IPS-NIHi7 (cell line): Measurements from ENCODE around the gene RAVER2.
"Not testable (repeated sequence)": the region's sequence is repeated elsewhere in the genome, so short reads cannot be mapped to it uniquely, and the experiment has no call there.

Experiments used
- DNase-seq: peaks from one replicate; pipeline ENCODE4 v3.0.0; 2012; ENCODE audit warnings: mixed read lengths; ENCODE audit errors: extremely low spot score

Gene RAVER2

DNA sequence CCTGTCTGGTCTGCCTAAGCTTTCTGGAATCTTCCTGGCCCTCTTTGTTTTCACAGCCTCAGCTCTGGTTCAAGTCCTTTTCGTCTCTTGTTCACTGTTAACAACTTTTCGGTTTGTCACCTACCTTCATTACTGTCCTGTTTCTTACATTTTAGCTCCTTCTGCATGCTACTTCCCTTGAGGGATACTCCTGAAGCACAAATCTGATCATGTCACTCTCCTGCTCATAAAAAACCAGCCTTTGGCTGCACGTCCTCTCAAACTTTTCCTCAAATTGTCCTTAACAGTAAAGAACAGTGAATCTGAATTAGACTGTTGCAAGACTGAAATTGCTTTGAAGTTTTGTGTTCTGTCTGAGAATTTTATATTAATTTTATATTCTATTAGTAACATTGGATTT is 3.3 kb downstream of the RAVER2 start:
- DNase-seq: no peak

DNA sequence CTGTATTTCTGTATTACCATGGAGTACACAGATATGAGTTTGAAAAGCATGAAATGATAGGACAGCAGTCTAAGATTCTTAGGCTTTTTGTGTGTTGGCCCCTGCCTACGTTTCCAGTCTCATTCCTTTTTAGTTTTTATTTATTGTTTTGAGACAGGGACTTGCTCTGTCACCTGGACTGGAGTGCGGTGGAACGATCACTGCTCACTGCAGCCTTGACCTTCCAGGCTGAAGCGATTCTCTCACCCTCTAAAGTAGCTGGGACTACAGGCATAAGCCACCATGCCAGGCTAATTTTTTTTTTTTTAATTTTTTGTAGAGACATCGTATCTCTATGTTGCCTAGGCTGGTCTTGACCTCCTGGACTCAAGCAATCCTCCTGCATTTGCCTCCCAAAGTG is 3.8 kb downstream of the RAVER2 start:
- DNase-seq: no peak

DNA sequence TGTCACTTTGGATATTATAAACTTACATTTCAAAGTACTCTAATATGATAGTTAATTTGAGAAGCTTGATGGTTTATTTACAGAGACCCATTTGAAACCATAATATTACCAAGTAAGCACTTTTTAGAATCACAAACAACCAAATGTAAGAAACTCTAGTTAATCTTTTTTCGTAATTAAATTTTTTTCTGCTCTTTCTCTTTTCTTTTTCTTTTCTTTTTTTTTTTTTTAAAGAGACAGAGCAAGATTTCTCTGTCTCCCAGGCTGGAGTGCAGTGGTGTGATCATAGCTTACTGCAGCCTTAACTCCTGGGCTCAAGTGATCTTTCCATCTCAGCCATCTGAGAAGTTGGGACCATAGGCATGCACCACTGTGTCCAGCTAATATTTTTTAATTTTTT is 5.2 kb downstream of the RAVER2 start:
- DNase-seq: no peak

DNA sequence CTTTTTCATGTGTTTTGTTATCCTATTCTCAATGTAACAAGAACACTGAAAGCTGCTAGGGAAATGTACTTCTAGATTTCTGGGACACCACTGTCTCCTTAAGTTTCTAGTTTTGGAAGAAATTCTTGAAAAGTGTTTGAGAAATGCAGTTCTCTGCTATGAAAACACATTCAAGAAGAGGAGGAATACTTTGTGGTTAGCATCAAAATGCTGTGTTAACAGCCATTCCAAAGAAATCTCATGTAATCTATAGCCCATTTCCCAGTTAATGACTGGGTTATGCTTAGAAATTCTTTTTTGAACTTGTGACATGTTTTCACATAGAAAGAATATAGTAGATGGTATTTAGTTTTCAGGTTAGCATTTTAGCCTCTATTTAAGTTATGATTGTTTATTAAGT is 6.0 kb downstream of the RAVER2 start:
- DNase-seq: no peak

DNA sequence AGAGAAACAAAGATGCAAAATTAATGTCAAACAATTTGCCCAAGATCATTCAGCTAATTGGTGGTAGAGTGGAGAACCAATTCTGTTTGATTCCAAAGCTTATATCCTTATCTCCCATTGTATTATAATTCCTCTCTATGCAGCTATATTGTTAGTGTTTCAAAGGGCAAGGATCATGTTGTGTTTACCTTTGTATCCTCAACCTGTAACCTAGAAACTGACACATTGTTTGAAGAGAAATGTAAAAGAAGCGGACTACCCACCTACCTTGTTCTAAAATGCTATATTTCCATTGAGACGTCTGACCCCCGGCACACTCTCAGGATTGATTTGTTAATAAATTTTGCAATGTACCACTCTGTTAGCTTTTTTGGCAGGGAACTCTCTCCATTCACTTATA is 9.3 kb downstream of the RAVER2 start:
- DNase-seq: no peak

DNA sequence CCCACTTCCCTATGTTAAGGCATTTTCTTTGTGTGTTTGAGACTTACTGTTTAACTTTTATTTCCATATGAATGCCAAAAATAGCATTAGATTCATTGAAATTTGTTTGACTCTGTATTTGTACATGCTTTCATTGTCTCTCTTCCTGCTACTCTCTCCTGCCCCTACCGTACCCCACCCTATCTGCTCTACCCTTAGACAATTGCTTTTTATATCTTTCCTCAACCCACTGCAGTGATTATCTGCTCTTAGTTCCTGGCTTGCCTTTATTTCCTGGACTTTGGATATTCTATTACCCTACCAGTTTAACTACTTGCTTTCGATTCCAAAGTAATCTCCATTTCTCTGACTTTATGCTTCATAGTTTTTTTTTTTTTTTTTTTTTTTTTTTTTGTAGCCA is 10.5 kb downstream of the RAVER2 start:
- DNase-seq: no peak

DNA sequence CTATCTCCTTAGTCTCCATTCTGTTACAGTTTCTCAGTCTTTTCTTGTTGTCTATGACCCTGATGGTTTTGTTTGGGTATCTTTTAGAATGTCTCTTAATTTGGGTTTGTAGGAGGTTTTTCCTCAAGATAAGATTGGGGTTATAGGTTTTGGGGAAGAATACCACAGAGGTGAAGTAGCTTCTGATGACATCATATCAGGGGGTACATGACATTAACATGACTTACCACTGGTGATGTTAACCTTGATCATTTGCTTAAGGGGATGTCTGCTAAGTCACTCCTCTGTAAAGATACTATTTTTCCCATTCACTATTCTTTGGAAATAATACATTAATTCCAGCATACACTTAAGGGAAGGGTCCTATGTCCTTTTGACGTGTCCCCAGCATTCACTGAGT is 11.9 kb downstream of the RAVER2 start:
- no peak for DNase-seq

DNA sequence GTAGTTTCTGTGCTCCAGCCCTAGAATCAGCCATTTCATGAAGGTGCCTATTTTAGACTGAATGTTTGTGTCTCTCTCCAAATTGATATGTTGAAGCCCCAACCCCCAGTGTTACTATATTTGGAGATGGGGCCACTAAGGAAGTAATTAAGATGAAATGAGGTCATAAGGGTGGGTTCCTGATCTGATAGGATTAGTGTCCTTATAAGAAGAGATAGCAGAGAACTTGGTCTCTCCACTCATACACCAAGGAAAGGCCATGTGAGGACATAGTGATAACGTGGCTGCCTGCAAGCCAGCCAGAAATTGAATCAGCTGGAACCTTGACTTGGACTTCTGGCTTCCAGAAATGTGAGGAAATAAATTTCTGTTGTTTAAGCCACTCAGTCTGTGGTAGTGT is 12.3 kb downstream of the RAVER2 start:
- DNase-seq: no peak

DNA sequence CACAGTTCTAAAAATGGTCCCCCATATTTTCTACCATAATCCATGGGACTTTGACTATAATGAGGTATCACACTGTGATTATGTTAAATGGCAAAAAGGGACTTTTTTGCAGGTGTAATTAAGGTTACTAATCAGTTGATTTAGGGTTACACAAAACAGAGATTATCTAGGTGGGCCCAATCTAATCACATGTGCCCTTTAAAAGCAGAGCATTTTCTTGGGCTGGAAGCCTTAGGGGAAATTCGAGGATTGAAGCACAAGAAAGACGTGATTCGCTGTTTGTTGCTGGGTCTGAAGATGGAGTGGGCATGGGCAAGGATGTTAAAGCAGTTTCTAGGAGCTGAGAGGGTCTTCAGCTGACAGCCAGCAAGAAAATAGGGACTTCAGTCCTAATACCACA is 13.4 kb downstream of the RAVER2 start:
- DNase-seq: no peak

DNA sequence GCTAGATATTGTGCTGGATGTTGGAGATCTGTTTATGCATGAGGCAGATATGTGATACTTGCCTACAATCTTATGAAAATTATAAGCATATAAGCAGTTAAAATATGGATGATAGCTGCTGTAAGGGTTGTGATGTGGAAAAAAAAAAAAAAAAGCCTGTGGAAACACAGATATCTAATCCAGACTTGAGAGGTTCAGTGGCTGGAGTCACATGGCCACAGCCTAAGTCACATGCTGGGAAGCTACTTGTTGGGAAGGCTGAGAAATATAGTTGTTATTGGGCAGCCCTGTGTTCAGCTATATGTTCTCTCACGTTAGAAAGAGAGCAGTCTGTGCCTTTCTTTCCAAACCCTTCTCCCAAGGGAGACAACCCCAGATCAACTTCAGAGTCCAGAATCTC is 15.1 kb downstream of the RAVER2 start:
- no peak for DNase-seq

DNA sequence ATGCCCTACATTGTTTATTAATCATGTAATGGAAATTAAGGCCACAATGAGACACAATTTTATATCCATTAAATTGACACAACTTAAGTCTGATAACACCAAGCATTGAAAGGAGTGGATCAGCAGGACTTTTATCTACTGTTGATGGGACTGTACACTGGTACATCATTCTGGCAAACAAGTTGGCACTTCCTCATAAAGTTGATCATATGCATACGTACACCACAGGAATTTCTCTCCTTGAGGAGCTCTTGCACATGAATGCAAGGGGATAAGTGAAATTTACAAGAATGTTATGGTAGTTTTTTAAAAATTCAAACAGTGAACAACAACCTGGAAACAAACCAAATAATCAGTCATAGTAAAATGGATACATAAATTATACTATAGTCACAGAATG is 20.1 kb downstream of the RAVER2 start:
- DNase-seq: no peak

DNA sequence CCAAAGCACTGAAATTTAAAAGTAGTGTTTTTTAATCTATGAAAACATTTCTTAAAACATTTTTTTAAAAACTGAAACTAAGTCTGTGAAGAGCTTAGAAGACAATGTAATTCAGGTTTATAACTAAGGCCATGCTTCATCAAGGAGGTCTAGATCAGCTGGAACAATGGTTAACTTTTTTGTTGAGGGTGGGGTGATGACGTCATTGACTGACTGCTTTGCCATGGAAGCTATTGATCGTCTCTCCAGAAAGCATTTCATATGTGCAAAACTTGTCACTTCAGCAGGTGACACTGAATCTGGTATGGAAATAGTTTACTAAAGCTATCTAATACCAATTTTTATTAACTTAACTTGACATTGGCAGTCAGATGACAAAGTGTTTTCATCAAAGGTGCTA is 21.0 kb downstream of the RAVER2 start:
- no peak for DNase-seq

DNA sequence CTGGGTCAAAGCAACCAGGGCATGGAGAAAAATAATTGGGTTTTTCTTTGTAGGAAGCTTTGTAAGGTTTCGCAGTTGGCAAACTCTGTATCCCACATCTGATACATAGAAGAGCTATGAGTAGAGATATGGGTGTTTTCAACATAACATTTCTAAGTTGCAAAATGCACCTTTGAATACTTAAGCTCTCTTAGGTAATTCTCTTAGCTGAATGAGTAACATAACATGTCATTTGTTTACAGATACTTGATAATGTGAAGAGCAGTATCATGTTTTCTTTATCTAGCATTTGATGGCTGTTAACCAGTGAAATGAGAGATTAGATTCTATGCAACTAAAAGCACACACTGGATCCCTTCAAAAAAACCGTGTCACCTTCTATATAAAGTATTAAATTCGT is 21.6 kb downstream of the RAVER2 start:
- no peak for DNase-seq

DNA sequence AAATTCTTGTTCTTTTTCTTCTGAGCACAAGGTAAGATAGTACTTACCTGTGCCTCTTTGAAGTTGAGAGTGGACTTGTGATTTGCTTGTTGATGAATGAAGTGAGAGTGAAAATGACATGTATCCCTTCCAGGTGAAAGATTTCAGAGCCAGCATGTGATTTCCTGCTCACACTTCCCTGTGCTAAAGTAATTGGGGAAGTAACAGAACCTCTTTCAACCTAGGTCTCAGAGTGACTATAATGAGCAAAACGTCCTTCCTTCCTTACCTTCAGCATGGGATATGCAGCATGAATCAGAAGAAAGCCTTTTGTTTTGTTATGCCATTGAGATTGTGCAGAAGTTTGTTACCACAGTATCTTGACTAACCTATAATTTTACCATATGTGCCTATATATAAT is 24.6 kb downstream of the RAVER2 start:
- no peak for DNase-seq

DNA sequence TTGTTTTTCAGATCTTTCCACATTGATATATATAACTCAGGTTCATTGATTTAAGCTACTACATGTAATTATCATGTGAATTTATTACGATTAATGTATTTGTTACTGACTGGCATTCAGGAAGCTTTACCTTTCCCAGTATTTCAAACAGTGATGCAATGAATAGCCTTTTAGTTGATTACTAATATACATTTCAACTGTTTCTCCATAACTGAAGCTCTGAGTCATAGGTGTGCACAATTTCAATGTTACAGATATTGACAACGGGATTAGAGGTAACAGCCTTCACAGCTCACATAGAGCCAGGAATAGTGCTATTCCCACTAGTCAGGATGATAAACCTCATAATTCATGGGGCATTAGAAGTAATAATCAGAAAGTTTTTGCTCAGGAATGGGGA is 25.1 kb downstream of the RAVER2 start:
- no peak for DNase-seq

DNA sequence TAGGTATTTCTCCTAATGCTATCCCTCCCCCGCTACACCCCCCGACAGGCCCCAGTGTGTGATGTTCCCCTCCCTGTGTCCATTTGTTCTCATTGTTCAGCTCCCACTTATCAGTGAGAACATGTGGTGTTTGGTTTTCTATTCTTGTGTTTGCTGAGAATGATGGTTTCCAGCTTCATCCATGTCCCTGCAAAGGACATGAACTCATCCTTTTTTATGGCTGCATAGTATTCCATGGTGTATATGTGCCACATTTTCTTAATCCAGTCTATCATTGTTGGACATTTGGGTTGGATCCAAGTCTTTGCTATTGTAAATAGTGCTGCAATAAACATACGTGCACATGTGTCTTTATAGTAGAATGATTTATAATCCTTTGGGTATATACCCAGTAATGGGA is 28.4 kb downstream of the RAVER2 start:
- DNase-seq: not testable (repeated sequence)

DNA sequence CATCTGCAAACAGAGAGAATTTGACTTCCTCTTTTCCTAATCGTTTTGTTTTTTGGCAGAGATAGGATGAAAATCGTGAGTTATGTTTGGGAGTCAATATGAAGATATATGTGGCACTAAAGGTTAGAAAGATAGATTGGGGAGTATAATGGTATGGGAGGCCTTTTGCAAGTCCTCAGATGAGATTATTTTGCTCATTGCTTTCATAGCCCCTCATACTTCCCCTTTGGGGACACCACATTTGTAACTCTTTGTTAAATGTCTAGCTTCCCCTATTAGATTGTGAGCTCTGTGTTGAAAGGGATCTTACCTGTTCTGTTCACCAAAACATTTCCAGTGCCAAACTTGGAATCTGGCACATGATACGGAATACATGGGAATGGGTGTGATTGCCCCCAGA is 30.2 kb downstream of the RAVER2 start:
- no peak for DNase-seq

DNA sequence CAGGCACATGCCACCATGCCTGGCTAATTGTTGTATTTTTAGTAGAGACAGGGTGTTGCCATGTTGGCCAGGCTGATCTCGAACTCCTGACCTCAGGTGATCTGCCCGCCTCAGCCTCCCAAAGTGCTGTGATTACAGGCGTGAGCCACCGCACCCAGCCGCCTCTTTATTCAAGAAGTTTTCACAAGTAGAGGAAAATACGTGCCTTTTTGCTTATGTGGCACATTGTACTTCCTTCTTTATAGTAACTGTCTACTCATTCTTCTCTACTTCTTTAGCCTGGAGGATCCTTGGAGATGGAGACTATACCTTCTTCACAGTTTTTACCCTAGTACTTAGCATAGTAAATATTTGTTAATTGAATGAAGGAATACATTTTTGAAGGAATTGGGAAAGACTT is 37.2 kb downstream of the RAVER2 start:
- not testable (repeated sequence) for DNase-seq

DNA sequence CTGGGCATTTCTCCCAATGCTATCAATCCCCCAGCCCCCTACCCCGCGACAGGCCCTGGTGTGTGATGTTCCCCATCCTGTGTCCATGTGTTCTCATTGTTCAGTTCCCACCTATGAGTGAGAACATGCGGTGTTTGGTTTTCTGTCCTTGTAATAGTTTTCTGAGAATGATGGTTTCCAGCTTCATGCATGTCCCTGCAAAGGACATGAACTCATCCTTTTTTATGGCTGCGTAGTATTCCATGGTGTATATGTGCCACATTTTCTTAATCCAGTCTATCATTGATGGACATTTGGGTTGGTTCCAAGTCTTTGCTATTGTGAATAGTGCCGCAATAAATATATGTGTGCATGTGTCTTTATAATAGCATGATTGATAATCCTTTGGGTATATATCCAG is 38.0 kb downstream of the RAVER2 start:
- DNase-seq: not testable (repeated sequence)

DNA sequence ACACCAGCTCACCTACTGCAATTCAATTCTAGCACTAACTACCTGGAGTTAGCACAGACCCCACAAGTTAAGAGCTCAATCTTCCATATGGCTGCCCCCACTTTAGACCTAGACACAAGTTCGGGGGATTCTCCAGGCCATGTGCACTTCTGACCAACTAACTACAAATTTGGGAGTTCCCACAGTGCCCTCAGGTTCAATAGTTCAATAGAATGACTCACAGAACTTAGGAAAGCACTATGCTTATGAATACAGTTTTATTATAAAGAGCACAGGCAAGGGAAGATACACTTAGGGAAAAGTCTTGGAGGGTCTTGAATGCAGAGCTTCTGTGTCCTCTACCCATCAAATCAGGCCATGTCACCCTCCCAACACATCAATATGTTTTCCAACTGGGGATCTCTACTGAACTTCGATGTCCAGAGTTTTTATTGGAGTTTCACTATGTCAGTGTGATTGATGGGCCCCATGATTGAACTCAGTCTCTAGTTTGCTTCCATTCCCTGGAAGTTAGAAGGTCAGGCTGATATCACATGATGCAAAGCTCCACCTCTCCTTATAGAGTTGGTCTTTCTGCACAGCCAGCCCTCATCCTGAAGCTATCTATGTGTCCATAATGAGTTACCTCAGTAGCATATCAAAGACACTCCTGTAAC is 46.1 kb downstream of the RAVER2 start:
- DNase-seq: no peak

DNA sequence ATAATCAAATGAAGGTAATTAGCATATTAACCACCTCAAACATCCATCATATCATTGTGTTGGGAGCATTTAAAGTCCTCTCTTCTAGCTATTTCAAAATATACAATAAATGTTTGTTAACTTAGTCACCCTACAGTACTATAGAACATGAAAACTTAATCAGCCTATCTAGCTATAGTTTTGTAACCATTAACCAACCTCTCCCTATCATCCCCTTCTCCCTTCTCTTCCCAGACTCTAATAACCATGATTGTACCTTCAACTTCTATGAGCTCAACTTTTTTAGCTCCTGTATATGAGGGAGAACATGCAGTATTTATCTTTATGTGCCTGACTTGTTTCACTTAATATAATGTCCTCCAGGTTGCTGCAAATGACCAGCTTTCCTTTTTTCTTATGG is 54.0 kb downstream of the RAVER2 start:
- DNase-seq: no peak

DNA sequence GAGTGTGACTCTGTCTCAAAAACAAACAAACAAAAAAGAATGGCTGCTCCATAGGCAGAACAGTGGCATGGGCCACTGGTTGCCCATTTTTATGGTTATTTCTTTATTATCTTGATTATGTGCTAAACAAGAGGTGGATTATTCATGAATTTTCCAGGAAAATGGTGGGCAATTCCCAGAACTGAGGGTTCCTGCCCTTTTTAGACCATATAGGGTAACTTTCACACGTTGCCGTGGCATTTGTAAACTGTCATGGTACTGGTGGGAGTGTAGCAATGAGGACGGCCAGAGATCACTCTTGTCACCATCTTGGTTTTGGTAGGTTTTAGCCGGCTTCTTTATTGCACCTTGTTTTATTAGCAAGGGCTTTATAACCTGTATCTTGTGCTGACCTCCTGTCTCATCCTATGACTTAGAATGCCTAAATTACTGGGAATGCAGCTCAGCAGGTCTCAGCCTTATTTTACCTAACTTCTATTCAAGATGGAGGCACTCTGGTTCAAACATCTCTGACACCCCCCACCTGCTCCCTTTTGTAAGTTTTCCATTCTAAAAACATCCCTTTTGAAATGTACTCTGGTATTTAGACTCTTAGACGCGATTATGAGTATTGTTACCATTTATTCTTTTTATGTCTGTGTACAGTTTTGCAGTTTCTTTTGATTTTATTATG is 57.1 kb downstream of the RAVER2 start:
- no peak for DNase-seq

DNA sequence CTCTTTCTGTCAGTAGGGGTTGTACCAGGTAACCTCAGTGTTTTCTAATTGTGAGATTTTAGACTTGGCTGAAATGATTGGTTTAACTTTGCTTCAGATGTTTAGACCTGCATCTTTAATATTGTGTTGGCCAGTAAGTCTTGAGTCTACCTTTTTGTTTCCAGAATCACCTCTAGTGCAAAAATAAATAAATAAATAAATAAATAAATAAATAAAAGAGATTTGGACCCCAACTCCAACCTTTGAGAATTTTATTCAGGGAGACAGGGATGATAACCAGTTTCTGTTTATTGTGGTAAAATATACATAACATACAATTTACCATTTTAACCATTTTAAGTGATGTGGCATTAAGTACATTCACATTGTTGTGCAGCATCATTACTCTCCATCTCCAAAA is 64.4 kb downstream of the RAVER2 start:
- DNase-seq: no peak

DNA sequence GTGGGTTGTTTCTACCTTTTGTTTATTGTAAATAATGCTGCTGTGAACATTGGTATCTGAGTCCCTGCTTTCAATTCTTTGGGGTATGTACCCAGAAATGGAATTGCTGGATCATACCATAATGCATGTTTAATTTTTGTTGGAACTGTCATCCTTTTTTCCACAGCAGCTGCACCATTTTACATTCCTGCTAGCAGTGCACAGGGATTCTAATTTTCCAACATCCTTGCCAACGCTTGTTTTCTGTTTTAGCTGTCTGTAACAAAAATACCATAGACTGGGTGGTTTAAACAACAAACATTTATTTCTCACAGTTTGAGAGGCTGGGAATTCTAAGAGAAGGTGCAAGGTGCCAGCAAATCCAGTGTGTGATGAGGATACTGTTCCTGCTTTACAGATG is 65.1 kb downstream of the RAVER2 start:
- DNase-seq: no peak
